Muscle of arm (tissue), 14 donors: ENCODE data around the gene TAF8. TPM values are rescaled to one million over a fixed set of nuclear protein-coding genes. Genes with fewer than 3 reads are reported as not detected.
"Not testable (repeated sequence)": the region's sequence is repeated elsewhere in the genome, so short reads cannot be mapped to it uniquely, and the experiment has no call there.

Experiments
- DNase-seq: peaks from one replicate; pipeline ENCODE4 v3.0.0-alpha.2; 2013
- long read RNA-seq, 11 donors: transcript quantifications; one replicate each; lab custom pipeline, GENCODE V29; 2026
- polyA plus RNA-seq, 12 donors: library from polyadenylated mRNA; unstranded; fragments of 120-200 nt; gene quantifications; one replicate each; pipeline ENCODE4 v1.2.1, GENCODE V29; 2013; ENCODE audit not compliant: insufficient read length in 12 of 12

Gene TAF8, protein sequence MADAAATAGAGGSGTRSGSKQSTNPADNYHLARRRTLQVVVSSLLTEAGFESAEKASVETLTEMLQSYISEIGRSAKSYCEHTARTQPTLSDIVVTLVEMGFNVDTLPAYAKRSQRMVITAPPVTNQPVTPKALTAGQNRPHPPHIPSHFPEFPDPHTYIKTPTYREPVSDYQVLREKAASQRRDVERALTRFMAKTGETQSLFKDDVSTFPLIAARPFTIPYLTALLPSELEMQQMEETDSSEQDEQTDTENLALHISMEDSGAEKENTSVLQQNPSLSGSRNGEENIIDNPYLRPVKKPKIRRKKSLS
- 10 to 100 TPM in 11 of 12 donors, not detected in 1; 12.0 to 20.1 (median 14.8) TPM for polyA plus RNA-seq
- long read RNA-seq, donor 1, partial matches to known transcripts, result 21 of 23 reads
- long read RNA-seq, donor 1, other reads (novel, unspliced or antisense), result 0 of 23 reads
- long read RNA-seq, donor 2, full-length matches to known transcripts, result 5 of 43 reads
- long read RNA-seq, donor 2, partial matches to known transcripts, result 33 of 43 reads
- long read RNA-seq, donor 2, other reads (novel, unspliced or antisense), result 5 of 43 reads
- long read RNA-seq, donor 3, full-length matches to known transcripts, result 5 of 5 reads
- long read RNA-seq, donor 3, partial matches to known transcripts, result 0 of 5 reads
- long read RNA-seq, donor 3, other reads (novel, unspliced or antisense), result 0 of 5 reads
- long read RNA-seq, donor 4, result 0 reads
- long read RNA-seq, donor 5, full-length matches to known transcripts, result 2 of 2 reads
- long read RNA-seq, donor 5, partial matches to known transcripts, result 0 of 2 reads
- long read RNA-seq, donor 5, other reads (novel, unspliced or antisense), result 0 of 2 reads
- long read RNA-seq, donor 6, transcript TAF8-202 (5 exons, 794 nt), result major isoform, 5 of 5 reads
- long read RNA-seq, donor 6, partial matches to known transcripts, result 0 of 5 reads
- long read RNA-seq, donor 6, other reads (novel, unspliced or antisense), result 0 of 5 reads
- long read RNA-seq, donor 7, partial matches to known transcripts, result 8 of 10 reads
- long read RNA-seq, donor 7, other reads (novel, unspliced or antisense), result 0 of 10 reads
- long read RNA-seq, donor 8, partial matches to known transcripts, result 20 of 21 reads
- long read RNA-seq, donor 8, other reads (novel, unspliced or antisense), result 0 of 21 reads
- long read RNA-seq, donor 9, partial matches to known transcripts, result 0 of 1 reads
- long read RNA-seq, donor 9, other reads (novel, unspliced or antisense), result 0 of 1 reads
- long read RNA-seq, donor 10, result 0 reads
- long read RNA-seq, donor 11, full-length matches to known transcripts, result 2 of 2 reads
- long read RNA-seq, donor 11, partial matches to known transcripts, result 0 of 2 reads
- long read RNA-seq, donor 11, other reads (novel, unspliced or antisense), result 0 of 2 reads

GRCh38 chr6:42050297-42051267 is at the start of gene TAF8:
Gene TAF8 (plus strand): TSS chr6:42050524. CDS start chr6:42050542, 18 bp downstream.
- DNase-seq, result peak; percentile 94

GRCh38 chr6:42001506-42001905 is 48.8 kb upstream of the TAF8 start:
- DNase-seq, result no peak

DNA sequence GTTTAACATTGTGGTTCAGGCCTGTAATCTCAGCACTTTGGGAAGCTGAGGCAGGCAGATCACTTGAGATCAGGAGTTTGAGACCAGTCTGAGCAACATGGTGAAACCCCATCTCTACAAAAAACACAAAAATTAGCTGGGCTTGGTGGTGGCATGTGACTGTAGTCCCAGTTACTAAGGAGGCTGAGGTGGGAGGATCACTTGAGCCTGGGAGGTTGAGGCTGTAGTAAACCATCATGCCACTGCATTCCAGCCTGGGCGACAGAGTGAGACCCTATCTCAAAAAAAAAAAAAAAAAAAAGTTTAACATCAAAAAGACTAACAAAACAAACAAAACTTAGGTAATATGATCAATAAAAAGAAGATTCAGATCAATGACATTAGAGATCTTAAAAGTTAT is 46.7 kb upstream of the TAF8 start:
- not testable (repeated sequence) for DNase-seq

GRCh38 chr6:42007286-42008137 is 42.8 kb upstream of the TAF8 start:
- DNase-seq, result no peak

DNA sequence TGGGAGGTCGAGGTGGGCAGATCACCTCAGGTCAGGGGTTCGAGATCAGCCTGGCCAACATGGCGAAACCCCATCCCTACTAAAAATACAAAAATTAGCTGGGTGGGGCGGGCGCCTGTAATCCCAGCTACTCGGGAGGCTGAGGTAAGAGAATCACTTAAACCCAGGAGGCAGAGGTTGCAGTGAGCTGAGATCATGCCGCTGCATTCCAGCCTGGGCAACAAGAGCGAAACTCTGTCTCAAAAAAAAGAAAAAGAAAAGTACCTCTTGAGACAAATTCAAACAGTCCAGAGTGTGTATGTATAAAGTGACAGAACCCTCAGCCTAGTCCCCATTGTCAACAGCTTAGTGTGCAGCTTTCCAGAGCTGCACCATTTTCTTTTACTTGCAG is 42.2 kb upstream of the TAF8 start:
- not testable (repeated sequence) for DNase-seq

GRCh38 chr6:42009844-42010184 is 40.5 kb upstream of the TAF8 start:
- DNase-seq, result no peak

DNA sequence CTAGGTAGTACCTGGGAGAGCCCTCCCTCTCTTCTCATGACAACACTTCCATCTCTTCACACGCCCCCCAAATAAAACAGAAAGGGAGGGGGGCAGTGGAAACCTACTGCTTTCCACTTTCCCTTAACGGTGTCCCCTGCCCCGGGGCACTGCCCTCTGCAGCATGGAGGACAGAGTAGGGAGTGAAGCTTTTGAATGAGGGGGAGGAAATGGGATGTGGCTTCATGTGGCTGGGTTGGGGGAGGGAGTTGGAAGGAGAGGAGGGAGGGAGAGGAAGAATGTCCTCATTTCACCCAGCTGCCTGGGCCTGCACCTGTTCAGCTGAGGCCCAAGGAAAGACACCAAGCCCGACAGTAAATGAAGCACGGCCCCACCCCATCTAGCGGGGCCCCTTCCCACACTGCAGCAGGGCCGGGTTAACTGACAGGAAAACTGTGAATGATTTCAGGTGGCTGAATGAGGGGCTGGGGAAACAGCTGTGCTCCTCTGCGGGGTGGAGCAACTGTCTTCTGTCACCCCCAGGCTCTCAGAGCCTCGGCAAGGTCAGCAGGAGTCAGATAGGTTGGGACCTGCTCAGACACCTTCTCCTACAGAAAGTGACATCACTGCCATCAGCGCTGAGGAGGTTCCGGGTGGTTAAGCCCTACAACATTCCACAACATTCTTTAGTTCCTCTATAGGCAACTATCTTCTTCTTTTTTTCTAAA is 40.0 kb upstream of the TAF8 start:
- DNase-seq, result no peak

GRCh38 chr6:42010909-42011308 is 39.4 kb upstream of the TAF8 start:
- DNase-seq, result no peak

DNA sequence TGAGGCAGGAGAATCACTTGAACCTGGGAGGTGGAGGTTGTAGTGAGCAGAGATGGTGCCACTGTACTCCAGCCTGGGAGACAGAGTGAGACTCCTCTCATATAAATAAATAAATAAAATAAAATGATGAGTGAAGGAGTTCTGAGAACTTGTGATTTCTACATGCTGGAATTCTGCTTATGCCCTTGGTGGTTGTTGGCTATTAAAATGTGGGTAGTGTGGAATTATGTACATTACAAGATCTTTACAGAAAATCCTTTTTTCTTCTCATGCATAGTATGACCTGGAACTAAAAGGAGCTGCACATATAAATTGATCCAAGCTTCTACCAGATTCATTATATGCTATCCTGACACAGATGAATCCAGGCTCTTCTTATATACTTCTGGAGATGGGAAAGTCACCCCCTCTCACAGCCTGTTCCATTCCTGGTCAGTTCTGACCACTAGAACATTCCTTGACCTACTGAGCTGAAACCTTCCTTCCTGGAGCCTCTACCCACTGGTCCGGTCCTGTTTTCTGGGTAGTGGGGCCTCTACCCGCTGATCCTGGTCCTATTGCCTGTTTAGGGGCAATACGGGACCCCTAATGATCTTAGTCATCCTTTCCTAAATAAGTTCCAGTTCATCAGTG is 37.7 kb upstream of the TAF8 start:
- no peak for DNase-seq

DNA sequence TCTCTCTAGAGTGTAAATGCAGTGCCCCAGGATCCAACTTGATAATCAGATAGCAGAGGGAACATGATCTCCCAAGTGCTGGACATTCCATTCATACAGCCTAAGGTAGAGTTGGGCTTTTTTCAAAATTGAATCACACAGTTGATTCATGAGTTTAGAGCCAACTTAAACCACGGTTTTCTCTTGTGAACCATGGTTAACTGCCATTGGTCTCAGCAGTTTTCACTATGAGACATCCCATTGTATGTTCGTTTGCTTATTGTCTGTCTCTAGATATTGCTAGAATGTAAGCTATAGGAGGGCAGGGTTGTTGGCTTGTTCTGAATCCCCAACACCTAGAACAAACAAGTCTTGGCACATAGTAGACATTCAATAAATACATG is 37.2 kb upstream of the TAF8 start:
- no peak for DNase-seq

GRCh38 chr6:42017021-42017643 is 33.2 kb upstream of the TAF8 start:
- no peak for DNase-seq

GRCh38 chr6:42020967-42021366 is 29.4 kb upstream of the TAF8 start:
- DNase-seq, result no peak

GRCh38 chr6:42021847-42022754 is 28.2 kb upstream of the TAF8 start:
- no peak for DNase-seq

- DNase-seq, result no peak
These were observed 27.5 kb upstream of the TAF8 start for GRCh38 chr6:42022755-42023384.

DNA sequence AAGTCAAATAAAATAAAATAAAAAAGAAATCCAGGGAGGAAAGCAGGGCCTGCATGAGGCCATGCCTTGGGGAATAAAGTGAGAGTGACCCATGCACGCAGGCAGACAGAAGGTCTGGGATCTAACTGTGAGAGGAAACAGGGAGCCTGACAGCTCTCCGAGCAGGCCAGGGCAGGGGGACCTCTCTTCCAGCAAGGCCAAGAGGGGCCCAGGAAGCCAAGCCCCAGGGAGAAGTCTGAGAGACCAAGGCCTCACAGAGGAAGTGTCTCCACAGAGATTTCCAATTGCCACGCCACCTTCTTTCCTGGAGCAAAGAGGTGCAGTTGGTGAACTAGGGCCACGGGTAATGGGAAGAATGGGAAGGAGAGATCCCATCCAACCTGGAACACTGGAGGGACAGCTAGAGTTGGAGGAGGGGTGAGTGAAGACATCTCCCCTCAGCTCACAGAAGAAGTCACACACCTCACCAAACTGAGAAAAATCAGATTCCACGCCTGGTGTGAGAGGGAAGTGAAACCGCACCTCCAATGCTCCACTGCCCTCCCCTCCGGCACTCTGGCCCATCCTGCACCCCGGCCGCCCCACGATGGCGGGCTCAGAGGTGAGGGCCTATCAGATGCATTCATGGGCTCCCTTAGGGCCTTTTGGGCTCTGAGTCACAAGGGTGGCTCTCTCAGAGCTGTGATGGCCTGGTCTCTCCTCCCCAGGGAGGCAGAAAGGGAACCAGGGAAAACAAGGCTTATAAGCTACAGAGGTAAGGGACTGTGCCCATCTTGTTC is 25.1 kb upstream of the TAF8 start:
- DNase-seq, result no peak

- DNase-seq, result no peak
These were observed 24.5 kb upstream of the TAF8 start for GRCh38 chr6:42025845-42026243.
